GM18907 (cell line): ENCODE measurements around the gene CDK19.

ENCODE experiments used
- ATAC-seq: cut with Tn5 transposase; IDR thresholded peaks from one replicate; pipeline ENCODE4 v1.9.1; 2021; ENCODE audit warnings: mild to moderate bottlenecking, moderate library complexity; ENCODE audit not compliant: unreplicated experiment

CDK19 gene

DNA sequence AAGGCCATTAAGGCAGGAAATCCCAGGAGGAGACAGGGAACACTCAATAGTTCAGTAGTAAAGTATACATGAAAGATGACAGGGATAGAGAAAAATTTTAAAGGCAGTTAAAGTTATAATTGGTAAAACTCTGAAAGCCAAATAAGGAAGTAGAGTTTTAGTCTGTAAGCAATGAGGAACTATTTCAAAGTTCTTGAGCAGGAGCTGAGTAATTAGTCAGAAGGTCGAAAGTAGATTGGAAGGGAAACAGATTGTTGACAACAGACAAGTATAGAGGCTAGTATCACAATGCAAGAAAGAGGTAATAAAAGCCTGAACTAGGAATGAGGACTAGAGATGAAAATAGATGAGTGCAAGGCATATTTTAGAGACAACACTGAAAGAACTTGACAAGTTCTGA is 150.3 kb downstream of the CDK19 start:
- ATAC-seq, result no peak

DNA sequence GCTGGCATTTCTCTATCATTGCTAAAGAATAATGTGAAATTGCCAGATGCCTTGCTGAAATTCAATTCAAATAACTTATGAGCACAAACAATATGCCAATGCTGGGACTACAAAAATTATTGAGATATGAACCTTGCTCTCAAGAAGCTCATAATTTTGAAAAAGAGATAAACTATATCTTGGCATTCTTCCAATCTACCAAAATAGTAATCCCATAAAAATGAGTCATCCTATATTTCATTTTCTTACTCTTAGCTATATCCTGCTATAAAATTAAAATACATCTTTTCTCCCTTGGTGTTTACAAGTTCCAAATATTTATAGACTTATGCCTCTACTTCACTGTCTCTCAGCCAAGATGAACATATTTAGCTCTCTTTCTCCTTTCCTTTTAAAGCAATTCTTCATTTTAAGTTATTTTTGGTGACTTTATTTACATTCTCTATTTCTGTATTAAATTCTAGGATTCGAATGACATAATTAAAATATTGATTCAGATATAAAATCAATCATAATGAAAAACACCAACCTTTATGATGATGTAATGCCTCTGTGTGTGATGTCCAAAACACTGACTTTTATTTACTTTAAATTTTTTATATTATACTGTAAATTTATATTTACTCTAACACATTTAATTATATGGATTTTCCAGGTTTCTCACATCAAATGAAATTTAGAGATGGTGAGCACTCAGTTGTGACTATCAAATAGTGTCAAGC is 152.6 kb downstream of the CDK19 start:
- no peak for ATAC-seq

GRCh38 chr6:110661414-110661813 is 153.9 kb downstream of the CDK19 start:
- ATAC-seq, result no peak

GRCh38 chr6:110660066-110660655 is 155.1 kb downstream of the CDK19 start:
- no peak for ATAC-seq

DNA sequence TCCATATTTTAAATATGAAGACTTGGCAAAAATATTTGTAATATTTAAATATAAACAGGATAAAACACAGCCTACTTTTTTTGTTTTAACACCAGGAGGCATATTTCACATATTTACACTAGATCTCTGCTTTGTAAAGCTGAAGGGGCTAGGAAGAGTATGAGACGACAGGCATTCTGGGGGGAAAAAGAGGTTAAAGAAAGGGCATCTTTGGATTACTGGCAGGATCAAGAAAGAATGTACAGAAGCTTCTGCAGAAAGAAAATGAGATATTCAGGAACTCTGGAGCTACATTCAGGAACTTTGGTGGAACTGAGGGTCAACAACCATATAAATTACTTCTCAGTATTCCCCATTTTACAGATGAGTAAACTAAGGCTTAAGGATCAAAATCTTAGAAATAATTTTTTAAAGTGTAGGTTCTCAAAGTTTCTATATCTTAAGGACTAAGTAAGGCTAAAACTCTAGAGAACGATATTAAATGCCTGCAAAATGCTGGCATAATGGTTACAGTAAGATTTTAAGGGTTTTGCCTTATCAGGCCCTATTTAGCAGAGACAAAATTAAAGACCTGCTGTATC is 156.5 kb downstream of the CDK19 start:
- ATAC-seq, result no peak

- ATAC-seq, result no peak
Observed at GRCh38 chr6:110656492-110656891, 158.8 kb downstream of the CDK19 start.

DNA sequence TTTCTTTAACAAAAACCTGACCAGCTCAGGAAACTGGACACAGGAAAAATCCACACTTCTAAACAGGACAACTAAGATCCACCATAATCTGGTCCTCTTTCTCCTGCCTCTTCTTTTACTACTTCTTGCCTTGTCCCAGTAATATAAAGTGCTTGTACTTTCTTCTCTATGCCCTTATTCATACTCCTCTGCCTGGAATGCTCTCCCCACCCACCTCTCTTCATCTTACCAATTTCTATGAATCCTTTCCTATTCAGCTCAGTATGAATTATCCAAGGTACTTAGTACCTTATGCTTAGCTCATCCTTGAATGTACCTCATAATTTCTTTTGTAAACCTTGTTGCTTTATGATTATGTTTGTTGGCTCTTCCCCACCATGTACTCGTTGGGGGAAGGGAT is 159.4 kb downstream of the CDK19 start:
- ATAC-seq, result no peak

- ATAC-seq, result no peak
Observed at GRCh38 chr6:110654096-110654820, 161.0 kb downstream of the CDK19 start.

DNA sequence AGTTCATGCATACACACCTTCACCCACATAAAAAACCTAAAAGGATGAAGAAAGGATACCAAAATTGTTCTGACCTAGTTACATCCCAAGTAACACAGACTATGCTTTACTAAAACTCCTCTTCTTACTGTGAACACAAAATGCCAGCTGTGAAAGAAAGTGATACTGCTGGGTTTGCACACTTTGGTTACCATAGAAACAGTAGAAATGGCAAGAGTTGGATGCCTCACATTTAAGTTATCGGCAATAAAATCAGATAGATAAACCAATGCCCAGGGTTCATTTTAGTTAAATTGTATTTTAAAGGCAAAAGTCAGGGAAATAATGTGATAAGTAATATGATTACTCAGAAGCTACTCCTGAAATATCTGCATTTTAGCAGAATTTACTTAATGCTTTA is 161.9 kb downstream of the CDK19 start:
- ATAC-seq, result no peak

DNA sequence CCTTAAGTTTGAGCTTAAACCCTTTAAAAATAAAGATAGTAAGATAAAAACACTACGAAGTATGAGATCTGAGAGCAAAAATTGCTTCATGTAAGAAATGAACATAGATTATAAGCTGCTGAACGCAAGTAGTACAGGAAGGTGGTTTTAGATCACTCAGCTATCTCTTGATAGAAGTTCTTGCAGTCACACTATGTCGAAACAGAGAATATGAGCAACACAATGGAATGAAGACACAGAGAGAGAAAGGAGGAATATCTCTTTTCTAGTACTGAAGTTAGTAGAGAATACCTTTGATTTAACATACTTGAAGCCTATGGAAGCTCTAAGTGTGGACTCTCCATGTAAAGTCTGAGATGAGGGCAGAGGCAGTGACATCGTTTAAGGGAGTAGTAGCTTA is 162.7 kb downstream of the CDK19 start:
- no peak for ATAC-seq

DNA sequence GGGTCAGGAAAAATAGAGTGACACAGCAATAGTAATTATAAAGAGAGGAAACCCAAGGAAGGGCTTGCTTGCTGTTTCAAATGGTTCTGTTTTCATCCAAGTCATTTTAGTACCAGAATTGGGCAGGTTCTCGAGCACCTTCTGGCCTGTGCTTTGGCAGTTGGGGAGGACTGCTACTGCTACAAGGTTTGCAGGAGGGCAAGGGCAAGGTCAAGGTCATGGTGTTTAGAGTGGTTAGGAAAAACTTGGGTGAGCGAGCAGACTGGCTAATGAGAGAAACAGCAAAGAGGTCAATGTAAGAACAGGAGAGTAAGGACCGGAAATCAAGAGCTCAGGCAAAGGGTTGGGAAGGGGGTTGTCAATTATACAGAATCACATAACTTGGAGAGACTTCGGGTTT is 164.5 kb downstream of the CDK19 start:
- no peak for ATAC-seq

GRCh38 chr6:110649704-110650103 is 165.6 kb downstream of the CDK19 start:
- ATAC-seq, result no peak

DNA sequence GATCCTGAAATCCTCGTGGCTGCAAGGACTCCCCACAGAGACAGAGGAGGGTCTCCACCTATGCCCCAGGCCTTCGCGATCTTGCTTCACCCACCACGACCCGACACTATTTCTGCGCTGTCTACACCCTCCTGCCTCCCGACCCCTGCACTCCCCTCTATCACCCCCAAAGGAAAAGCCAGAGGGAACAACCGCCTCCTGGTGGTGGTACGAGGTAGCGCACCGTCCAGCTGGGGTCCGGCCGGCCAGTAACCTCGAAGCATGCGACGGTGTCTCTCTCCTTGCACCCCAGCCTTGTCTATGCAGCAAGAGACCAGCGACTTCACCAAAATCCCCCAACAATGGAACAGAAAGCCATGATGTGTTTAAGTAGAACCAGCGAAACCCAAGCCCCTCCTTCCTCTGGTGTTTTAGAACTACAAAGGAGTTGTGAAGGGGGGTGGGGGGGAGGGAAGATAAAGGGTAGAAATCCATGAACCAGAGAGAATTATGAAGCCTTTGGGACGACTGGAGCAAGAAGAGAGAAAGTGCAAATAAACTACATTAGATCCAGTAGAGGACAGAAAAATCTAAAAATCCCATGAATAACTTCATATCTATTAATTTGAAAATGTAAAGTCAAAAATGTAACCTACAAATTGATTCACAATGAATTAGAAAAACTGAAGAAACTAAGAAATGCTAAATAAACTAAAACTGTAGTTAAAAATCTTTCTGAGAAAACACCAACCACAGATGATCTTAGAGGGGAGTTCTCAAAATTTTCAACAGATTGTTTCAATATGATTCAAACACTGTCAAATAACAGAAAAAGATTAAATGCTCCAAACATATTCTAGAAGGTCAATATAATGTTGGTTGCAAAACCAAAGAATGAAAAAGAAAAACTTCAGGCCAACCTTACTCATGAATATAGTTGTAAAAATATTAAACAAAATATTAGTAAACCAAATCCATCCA is 168.0 kb downstream of the CDK19 start:
- no peak for ATAC-seq

GRCh38 chr6:110646419-110646698 is 168.9 kb downstream of the CDK19 start:
- no peak for ATAC-seq

- ATAC-seq, result no peak
Observed at GRCh38 chr6:110645685-110646418, 169.4 kb downstream of the CDK19 start.

DNA sequence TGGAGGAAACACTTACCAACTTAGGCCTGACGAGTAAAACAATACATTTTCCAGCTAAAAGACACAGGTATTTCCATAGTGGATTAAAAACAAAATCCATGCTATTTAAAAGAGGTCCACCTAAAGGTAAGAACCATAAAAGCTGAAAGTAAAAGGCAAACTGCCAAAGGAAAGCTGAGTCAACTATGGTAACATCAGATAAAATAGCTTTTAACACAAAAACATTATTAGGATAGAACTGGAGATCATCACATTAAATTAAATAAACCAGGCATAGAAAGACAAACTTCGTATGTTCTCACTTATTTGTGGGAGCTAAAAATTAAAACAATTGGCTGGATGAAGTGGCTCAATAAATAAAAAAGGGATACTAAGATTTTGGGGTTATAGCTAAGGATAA is 172.1 kb downstream of the CDK19 start:
- ATAC-seq, result no peak

- no peak for ATAC-seq
Observed at GRCh38 chr6:110642711-110643110, 172.6 kb downstream of the CDK19 start.

DNA sequence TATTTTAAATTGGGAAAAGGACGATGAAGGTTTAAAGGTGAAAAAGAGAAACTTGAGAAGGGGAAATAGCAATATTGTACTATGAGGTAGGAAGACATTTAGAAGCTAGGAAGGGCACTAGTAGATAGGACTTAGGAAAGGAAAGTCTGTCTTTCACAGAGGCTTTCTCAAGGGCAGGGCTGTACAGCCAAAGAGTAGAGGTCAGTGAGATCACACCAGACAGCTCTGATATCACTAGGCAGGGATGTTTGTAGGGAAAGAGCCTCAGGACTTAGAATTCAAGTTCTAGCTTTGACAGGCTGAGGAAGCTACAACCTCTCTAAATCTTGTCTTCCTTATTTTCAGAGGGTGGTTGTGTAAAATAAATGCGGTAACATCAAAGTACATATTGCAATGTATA is 178.5 kb downstream of the CDK19 start:
- ATAC-seq, result no peak

DNA sequence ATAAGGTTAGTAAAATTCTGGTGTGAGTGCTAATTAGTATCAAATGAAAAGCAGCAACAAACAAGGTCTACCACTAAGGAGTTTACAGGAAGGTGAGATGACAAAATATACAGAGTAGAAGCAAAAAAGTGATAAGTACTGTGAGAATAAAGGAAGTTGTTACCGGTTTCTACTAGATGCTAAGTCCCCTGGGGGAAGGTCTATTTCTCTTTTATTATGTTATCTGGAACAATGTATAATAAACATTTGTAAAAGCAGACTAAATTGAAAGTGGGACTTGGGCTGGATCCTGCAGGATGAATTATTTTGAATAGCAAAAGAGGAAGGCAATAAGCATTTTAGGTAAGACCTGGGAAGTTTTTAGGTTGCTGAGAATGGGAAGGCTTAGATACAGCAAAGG is 180.2 kb downstream of the CDK19 start:
- no peak for ATAC-seq

GRCh38 chr6:110633731-110634213 is 181.5 kb downstream of the CDK19 start:
- no peak for ATAC-seq
